Loucy (cell line): Measurements from ENCODE around the gene BEX3.

Experiments used
- H2AFZ ChIP-seq: fragments of 200-600 bp; sonication (generic); 2 replicates; pipeline ENCODE4 v1.6.0; 2016; ENCODE audit warnings: antibody characterized with exemption, mild to moderate bottlenecking, low read length, moderate library complexity
- H3F3A ChIP-seq: fragments of 200-600 bp; 2 replicates; pipeline ENCODE4 v1.6.0; 2016; ENCODE audit warnings: antibody characterized with exemption, low read depth, mild to moderate bottlenecking
- H3K27me3 ChIP-seq: fragments of 200-600 bp; sonication (generic); 2 replicates; pipeline ENCODE4 v1.6.1; 2014; ENCODE audit warnings: low read length, mild to moderate bottlenecking; ENCODE audit not compliant: insufficient read depth, poor library complexity, severe bottlenecking
- H3K36me3 ChIP-seq: fragments of 200-600 bp; sonication (generic); 2 replicates; pipeline ENCODE4 v1.6.1; 2016; ENCODE audit warnings: low read length; ENCODE audit not compliant: insufficient read depth
- H3K4me1 ChIP-seq: fragments of 200-600 bp; sonication (generic); 2 replicates; pipeline ENCODE4 v1.5.1; 2014; ENCODE audit warnings: low read length, mild to moderate bottlenecking; ENCODE audit not compliant: insufficient read depth, poor library complexity, severe bottlenecking
- H3K4me2 ChIP-seq: fragments of 200-600 bp; sonication (generic); 2 replicates; pipeline ENCODE4 v1.6.0; 2014; ENCODE audit warnings: antibody characterized with exemption, low read length, low read depth, mild to moderate bottlenecking; ENCODE audit not compliant: poor library complexity, severe bottlenecking
- H3K4me3 ChIP-seq: fragments of 200-600 bp; sonication (generic); 2 replicates; pipeline ENCODE4 v1.5.1; 2014; ENCODE audit warnings: low read length, mild to moderate bottlenecking, mixed read lengths; ENCODE audit not compliant: poor library complexity, severe bottlenecking
- H3K79me2 ChIP-seq: fragments of 200-600 bp; sonication (generic); 2 replicates; pipeline ENCODE4 v1.6.1; 2014; ENCODE audit warnings: low read length; ENCODE audit not compliant: insufficient read depth
- H3K9ac ChIP-seq: fragments of 200-600 bp; sonication (generic); 2 replicates; pipeline ENCODE4 v1.6.0; 2014; ENCODE audit warnings: mild to moderate bottlenecking, low read depth, low read length, moderate library complexity; ENCODE audit not compliant: poor library complexity, severe bottlenecking
- H3K9me2 ChIP-seq: fragments of 200-600 bp; sonication (generic); replicated peaks from 2 replicates; pipeline ENCODE4 v1.6.1; 2016; ENCODE audit warnings: low read depth, low read length, mixed read lengths
- H3K9me3 ChIP-seq: fragments of 200-600 bp; sonication (generic); 2 replicates; pipeline ENCODE4 v1.6.1; 2014; ENCODE audit warnings: mild to moderate bottlenecking, antibody characterized with exemption, low read length, low read depth; ENCODE audit not compliant: insufficient read depth
- H4K20me1 ChIP-seq: fragments of 200-600 bp; sonication (generic); 2 replicates; pipeline ENCODE4 v1.6.0; 2014; ENCODE audit warnings: antibody characterized with exemption, low read length, mild to moderate bottlenecking; ENCODE audit not compliant: insufficient read depth, poor library complexity, severe bottlenecking
- CTCF ChIP-seq: fragments of 200-600 bp; sonication (generic); conservative IDR thresholded peaks from 2 replicates; pipeline ENCODE4 v1.5.1; 2014; ENCODE audit warnings: mild to moderate bottlenecking, antibody characterized with exemption, low read length
- EZH2phosphoT487 ChIP-seq: fragments of 200-600 bp; IDR thresholded peaks from 2 replicates; pipeline ENCODE4 v1.6.1; 2018; ENCODE audit warnings: antibody characterized with exemption, mild to moderate bottlenecking, moderate library complexity, borderline replicate concordance

The BEX3 gene

GRCh38 chrX:103376118-103376978, at the start of gene BEX3:
Gene BEX3 (plus strand): TSS chrX:103376538. CDS start chrX:103377522, 984 bp downstream.
- Histone ChIP-seq H3K79me2 (peaks cover 18% of the 10 kb centered on the region; the same call in 1 of the 2 replicates), H4K20me1 (no peaks in the 10 kb centered on the region), H3K9ac (peak within 1 kb of the TSS; percentile 84), H3K36me3 (no peaks in the 10 kb centered on the region), H3K9me3 (no peaks in the 10 kb centered on the region), H2AFZ (peak within 1 kb of the TSS; percentile 60), H3F3A (no peaks in the 10 kb centered on the region), H3K4me2 (peak within 1 kb of the TSS; percentile 89), H3K27me3 (no peaks in the 10 kb centered on the region), H3K9me2 (no peaks in the 10 kb centered on the region), H3K4me1 (peaks cover 9% of the 10 kb centered on the region), H3K4me3 (peak within 1 kb of the TSS; percentile 87)
- TF ChIP-seq CTCF (no peak), EZH2phosphoT487 (no peak)

GRCh38 chrX:103329991-103330390, 46.3 kb upstream of the BEX3 start, which contains the start of gene TCEAL7:
Gene TCEAL7 (plus strand): TSS chrX:103330239. CDS start chrX:103331404, 1,165 bp downstream.
- no peak within 1 kb of the TSS for H3K4me3 ChIP-seq

GRCh38 chrX:103330681-103331288, 45.6 kb upstream of the BEX3 start:
- Histone ChIP-seq H3K9me3 (no peaks in the 10 kb centered on the region), H4K20me1 (no peaks in the 10 kb centered on the region), H3K4me2 (no peak overlapping the region), H3K4me1 (no peaks in the 10 kb centered on the region), H3K9me2 (no peaks in the 10 kb centered on the region), H3K36me3 (no peaks in the 10 kb centered on the region), H2AFZ (no peak overlapping the region), H3K27me3 (no peaks in the 10 kb centered on the region), H3K9ac (no peak overlapping the region), H3F3A (no peaks in the 10 kb centered on the region), H3K79me2 (no peaks in the 10 kb centered on the region), H3K4me3 (no peak overlapping the region)
- TF ChIP-seq EZH2phosphoT487 (no peak), CTCF (no peak)

More at GRCh38 chrX:103329991-103330390, 46.3 kb upstream of the BEX3 start, which contains the start of gene TCEAL7:
- Histone ChIP-seq H3K36me3 (no peaks in the 10 kb centered on the region), H3K79me2 (no peaks in the 10 kb centered on the region), H3K9ac (no peak within 1 kb of the TSS), H3K4me1 (no peaks in the 10 kb centered on the region), H3F3A (no peaks in the 10 kb centered on the region), H2AFZ (no peak within 1 kb of the TSS), H3K27me3 (no peaks in the 10 kb centered on the region), H4K20me1 (no peaks in the 10 kb centered on the region), H3K9me3 (no peaks in the 10 kb centered on the region), H3K4me2 (no peak within 1 kb of the TSS), H3K9me2 (no peaks in the 10 kb centered on the region)
- TF ChIP-seq EZH2phosphoT487 (no peak), CTCF (no peak)
